NCI-H345 treated with DMSO at 0.1 percent for 48 hours (cell line): ENCODE data around the gene SPPL3.
"Not testable (repeated sequence)": the region's sequence is repeated elsewhere in the genome, so short reads cannot be mapped to it uniquely, and the experiment has no call there.

ENCODE experiments used
- DNase-seq: peaks from one replicate; lab custom pipeline; 2025; ENCODE audit not compliant: unreplicated experiment; lab: John Stamatoyannopoulos, UW

The SPPL3 gene

GRCh38 chr12:120904197-120904773, at the start of gene SPPL3:
SPPL3 (minus strand) TSS chr12:120904358; CDS start chr12:120903867, 491 bp downstream.
- DNase-seq, result peak; percentile 58

GRCh38 chr12:120950807-120951206, 46.6 kb upstream of the SPPL3 start:
- DNase-seq, result no peak

- DNase-seq, result not testable (repeated sequence)
Measured at GRCh38 chr12:120950260-120950799, 46.2 kb upstream of the SPPL3 start.

- DNase-seq, result not testable (repeated sequence)
Measured at GRCh38 chr12:120945516-120945915, 41.4 kb upstream of the SPPL3 start.

- DNase-seq, result peak; percentile 8
Measured at GRCh38 chr12:120944645-120945217, 40.6 kb upstream of the SPPL3 start.

GRCh38 chr12:120943482-120943881, 39.3 kb upstream of the SPPL3 start:
- DNase-seq, result no peak

GRCh38 chr12:120941846-120942405, 37.8 kb upstream of the SPPL3 start:
- DNase-seq, result no peak

- DNase-seq, result no peak
Measured at GRCh38 chr12:120941412-120941811, 37.3 kb upstream of the SPPL3 start.

GRCh38 chr12:120940799-120941198, 36.6 kb upstream of the SPPL3 start:
- DNase-seq, result no peak

- no peak for DNase-seq
Measured at GRCh38 chr12:120940006-120940405, 35.8 kb upstream of the SPPL3 start.

- no peak for DNase-seq
Measured at GRCh38 chr12:120939523-120939922, 35.4 kb upstream of the SPPL3 start.

GRCh38 chr12:120938496-120938895, 34.3 kb upstream of the SPPL3 start:
- no peak for DNase-seq

- DNase-seq, result no peak
Measured at GRCh38 chr12:120936197-120936596, 32.0 kb upstream of the SPPL3 start.

- no peak for DNase-seq
Measured at GRCh38 chr12:120933786-120934185, 29.6 kb upstream of the SPPL3 start.

GRCh38 chr12:120932956-120933526, 28.9 kb upstream of the SPPL3 start:
- no peak for DNase-seq

GRCh38 chr12:120932058-120932457, 27.9 kb upstream of the SPPL3 start:
- no peak for DNase-seq

- DNase-seq, result no peak
Measured at GRCh38 chr12:120930032-120930431, 25.9 kb upstream of the SPPL3 start.

GRCh38 chr12:120928864-120929652, 24.9 kb upstream of the SPPL3 start:
- DNase-seq, result no peak

- no peak for DNase-seq
Measured at GRCh38 chr12:120925740-120926563, 21.8 kb upstream of the SPPL3 start.

- DNase-seq, result no peak
Measured at GRCh38 chr12:120922279-120922678, 18.1 kb upstream of the SPPL3 start.
